GM18499 (cell line): ENCODE measurements around the gene OR52N5.

Experiments used
- ATAC-seq: cut with Tn5 transposase; IDR thresholded peaks from one replicate; pipeline ENCODE4 v1.9.1; 2021; ENCODE audit warnings: moderate number of reproducible peaks; ENCODE audit not compliant: insufficient read depth, unreplicated experiment

The OR52N5 gene

GRCh38 chr11:5726351-5726750 is 56.8 kb downstream of the OR52N5 start:
- ATAC-seq: no peak
